ENCODE results near the gene VNN1.

VNN1 gene

DNA sequence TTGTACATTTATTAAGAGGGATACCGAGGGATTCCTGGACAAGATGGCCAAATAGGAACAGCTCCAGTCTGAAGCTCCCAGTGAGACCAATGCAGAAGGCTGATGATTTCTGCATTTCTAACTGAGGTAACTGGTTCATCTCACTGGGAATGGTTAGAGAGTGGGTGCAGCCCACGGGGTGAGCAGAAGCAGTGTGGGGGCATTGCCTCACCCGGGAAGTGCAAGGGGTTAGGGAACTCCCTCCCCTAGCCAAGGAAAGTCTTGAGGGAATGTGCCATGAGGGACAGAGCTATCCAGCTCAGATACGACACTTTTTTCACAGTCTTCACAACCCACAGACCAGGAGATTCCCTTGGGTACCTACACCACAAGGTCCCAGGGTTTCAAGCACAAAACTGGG, 79.1 kb downstream of the VNN1 start:
- no peak overlapping the region for H3K27ac Mint-ChIP-seq
- H3K9me3 Mint-ChIP-seq = peaks cover 27% of the 10 kb centered on the region
- peaks cover 5% of the 10 kb centered on the region for H3K36me3 Mint-ChIP-seq (ENCODE audit: low read depth)

DNA sequence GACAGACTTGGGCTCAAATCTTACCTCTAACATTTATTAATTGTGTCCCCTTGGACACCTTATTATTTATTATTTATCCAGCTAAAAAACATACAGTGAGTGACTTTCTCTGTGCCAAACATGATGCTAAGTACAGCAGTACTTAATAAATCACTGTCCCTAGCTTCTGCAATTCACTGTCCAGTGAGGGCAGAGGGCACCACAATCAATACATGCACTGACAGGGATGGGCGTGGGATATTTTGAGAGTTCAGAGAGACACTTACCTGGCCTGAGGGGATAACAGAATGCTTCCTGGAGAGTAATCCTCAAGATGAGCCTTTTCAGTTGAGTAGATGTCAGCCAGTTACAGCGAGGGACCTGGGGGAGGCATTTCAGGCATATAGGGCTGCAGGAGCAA, 80.5 kb downstream of the VNN1 start:
- H3K36me3 Mint-ChIP-seq (ENCODE audit: low read depth) = peaks cover 5% of the 10 kb centered on the region
- peaks cover 20% of the 10 kb centered on the region for H3K4me1 Mint-ChIP-seq
- peaks cover 35% of the 10 kb centered on the region for H3K9me3 Mint-ChIP-seq
- H3K27me3 Mint-ChIP-seq (ENCODE audit: low read depth, poor library complexity) = peaks cover 3% of the 10 kb centered on the region
- DNase-seq = no peak
- TF ChIP-seq, protein P1, sequence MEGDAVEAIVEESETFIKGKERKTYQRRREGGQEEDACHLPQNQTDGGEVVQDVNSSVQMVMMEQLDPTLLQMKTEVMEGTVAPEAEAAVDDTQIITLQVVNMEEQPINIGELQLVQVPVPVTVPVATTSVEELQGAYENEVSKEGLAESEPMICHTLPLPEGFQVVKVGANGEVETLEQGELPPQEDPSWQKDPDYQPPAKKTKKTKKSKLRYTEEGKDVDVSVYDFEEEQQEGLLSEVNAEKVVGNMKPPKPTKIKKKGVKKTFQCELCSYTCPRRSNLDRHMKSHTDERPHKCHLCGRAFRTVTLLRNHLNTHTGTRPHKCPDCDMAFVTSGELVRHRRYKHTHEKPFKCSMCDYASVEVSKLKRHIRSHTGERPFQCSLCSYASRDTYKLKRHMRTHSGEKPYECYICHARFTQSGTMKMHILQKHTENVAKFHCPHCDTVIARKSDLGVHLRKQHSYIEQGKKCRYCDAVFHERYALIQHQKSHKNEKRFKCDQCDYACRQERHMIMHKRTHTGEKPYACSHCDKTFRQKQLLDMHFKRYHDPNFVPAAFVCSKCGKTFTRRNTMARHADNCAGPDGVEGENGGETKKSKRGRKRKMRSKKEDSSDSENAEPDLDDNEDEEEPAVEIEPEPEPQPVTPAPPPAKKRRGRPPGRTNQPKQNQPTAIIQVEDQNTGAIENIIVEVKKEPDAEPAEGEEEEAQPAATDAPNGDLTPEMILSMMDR (IDR thresholded peaks at IDR 0.05) = no peak
- H3K4me3 Mint-ChIP-seq = no peak overlapping the region
- H3K27ac Mint-ChIP-seq = no peak overlapping the region

More for the DNA sequence above, 79.1 kb downstream of the VNN1 start:
- Mint-ChIP-seq H3K4me3 (no peak overlapping the region), H3K4me1 (peaks cover 20% of the 10 kb centered on the region), H3K27me3 (ENCODE audit: low read depth, poor library complexity) (peaks cover 3% of the 10 kb centered on the region)
- no peak for DNase-seq
- TF ChIP-seq, protein P1 (IDR thresholded peaks at IDR 0.05) = no peak

Measured in nephron progenitor cell (in vitro differentiated cells).